OCI-LY1 (cell line): ENCODE data around the gene SENP8.

Source experiments
- EZH2 ChIP-seq: fragments of 200-600 bp; sonication (generic), shearing (Covaris generic); IDR thresholded peaks from 2 replicates; pipeline ENCODE4 v1.8.0; 2017; ENCODE audit warnings: borderline replicate concordance, mixed run types, mild to moderate bottlenecking, antibody characterized with exemption, low read length, moderate library complexity, mixed read lengths
- TF ChIP-seq, protein P1 (sequence below): fragments of 200-600 bp; sonication (generic), shearing (Covaris generic); IDR thresholded peaks from 2 replicates; pipeline ENCODE4 v1.5.1; 2017; ENCODE audit warnings: mild to moderate bottlenecking, antibody characterized with exemption, low read length, moderate library complexity, mixed read lengths

DNA sequence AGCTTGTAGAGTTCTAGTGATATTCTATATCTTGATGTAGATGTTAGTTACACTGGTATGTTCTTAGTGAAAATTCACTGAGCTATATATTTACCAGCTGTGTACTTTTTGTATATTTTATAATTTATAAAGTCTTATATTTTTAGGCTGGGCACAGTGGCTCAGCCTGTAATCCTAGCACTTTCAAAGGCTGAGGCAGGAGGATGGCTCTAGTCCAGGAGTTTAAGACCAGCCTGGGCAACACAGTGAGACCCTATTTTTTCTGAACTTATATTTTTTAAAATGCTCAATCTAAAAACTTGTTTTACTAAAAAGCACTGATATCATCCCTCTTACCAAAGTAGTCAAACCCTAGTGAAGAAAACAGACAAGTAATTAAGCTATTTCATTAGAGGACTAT, 5.4 kb upstream of the SENP8 start:
- TF ChIP-seq, protein P1, sequence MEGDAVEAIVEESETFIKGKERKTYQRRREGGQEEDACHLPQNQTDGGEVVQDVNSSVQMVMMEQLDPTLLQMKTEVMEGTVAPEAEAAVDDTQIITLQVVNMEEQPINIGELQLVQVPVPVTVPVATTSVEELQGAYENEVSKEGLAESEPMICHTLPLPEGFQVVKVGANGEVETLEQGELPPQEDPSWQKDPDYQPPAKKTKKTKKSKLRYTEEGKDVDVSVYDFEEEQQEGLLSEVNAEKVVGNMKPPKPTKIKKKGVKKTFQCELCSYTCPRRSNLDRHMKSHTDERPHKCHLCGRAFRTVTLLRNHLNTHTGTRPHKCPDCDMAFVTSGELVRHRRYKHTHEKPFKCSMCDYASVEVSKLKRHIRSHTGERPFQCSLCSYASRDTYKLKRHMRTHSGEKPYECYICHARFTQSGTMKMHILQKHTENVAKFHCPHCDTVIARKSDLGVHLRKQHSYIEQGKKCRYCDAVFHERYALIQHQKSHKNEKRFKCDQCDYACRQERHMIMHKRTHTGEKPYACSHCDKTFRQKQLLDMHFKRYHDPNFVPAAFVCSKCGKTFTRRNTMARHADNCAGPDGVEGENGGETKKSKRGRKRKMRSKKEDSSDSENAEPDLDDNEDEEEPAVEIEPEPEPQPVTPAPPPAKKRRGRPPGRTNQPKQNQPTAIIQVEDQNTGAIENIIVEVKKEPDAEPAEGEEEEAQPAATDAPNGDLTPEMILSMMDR, result no peak
- TF ChIP-seq EZH2, result no peak
